Esophagus squamous epithelium (tissue), 4 donors: Measurements from ENCODE around the gene CACHD1.

Experiments
- POLR2A ChIP-seq, 4 donors: fragments of 450-650 bp; IDR thresholded peaks; one replicate each; pipeline ENCODE4 v1.6.1; 2017; ENCODE audit warnings: antibody characterized with exemption in 4 of 4, mild to moderate bottlenecking in 4 of 4, moderate library complexity in 3 of 4
- TF ChIP-seq, protein P1 (sequence below), 6 experiments: fragments of 450-650 bp in 4 of 6; fragments of 200-600 bp in 2 of 6; sonication (generic) in 2 of 6; IDR thresholded peaks; one replicate each; pipeline ENCODE4 v1.5.1; 2016 to 2019; ENCODE audit warnings: antibody characterized with exemption in 6 of 6, mild to moderate bottlenecking in 4 of 6, moderate library complexity in 4 of 6

DNA sequence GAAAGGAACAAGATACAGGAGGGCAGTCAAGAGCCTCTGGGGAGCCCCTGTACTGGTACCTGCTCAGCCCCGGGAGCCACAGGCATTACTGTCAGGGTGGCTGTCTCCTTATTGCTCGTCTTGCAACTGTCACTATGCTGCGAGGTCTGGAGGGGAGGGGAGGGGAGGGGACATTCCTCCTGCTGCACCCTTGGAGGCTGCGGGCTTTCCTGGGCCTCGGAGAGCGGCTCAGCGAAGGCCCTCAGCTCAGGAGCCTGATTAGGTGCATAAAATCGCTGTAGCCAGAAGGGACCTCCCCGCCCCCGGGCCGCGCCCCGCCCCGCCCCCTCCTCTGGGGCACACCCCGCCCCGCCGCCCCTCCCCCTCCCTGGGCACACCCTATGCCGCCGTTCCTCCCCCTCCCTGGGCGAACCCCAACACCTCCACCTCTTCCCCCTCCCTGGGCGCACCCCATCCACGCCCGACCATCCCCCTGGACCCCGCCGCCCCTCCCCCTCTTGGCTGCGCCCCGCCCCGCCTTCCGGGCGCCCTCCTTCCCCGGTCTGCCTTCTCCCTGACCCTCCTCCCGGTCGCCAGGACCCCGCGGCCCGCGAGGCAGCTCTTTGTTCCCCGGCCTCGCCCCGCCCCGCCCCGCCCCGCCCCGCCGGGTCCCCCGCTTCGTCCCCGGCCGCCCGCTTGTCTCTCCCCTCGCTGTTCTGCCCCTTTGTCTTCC is 35.5 kb downstream of the CACHD1 start:
- TF ChIP-seq, protein P1, sequence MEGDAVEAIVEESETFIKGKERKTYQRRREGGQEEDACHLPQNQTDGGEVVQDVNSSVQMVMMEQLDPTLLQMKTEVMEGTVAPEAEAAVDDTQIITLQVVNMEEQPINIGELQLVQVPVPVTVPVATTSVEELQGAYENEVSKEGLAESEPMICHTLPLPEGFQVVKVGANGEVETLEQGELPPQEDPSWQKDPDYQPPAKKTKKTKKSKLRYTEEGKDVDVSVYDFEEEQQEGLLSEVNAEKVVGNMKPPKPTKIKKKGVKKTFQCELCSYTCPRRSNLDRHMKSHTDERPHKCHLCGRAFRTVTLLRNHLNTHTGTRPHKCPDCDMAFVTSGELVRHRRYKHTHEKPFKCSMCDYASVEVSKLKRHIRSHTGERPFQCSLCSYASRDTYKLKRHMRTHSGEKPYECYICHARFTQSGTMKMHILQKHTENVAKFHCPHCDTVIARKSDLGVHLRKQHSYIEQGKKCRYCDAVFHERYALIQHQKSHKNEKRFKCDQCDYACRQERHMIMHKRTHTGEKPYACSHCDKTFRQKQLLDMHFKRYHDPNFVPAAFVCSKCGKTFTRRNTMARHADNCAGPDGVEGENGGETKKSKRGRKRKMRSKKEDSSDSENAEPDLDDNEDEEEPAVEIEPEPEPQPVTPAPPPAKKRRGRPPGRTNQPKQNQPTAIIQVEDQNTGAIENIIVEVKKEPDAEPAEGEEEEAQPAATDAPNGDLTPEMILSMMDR (IDR thresholded peaks at IDR 0.05), result no peak
- no peak for TF ChIP-seq POLR2A (IDR thresholded peaks at IDR 0.05)
